Small intestine (tissue), 7 donors: ENCODE data around the gene DCANP1. TPM values are rescaled to one million over a fixed set of nuclear protein-coding genes. Genes with fewer than 3 reads are reported as not detected.
A peak's percentile ranks its signal among the peaks of the same experiment; 100 is the strongest.

Experiments
- DNase-seq, 2 donors: peaks; one replicate each; pipeline versions ENCODE4 v3.0.0 to v3.0.0-alpha.2; 2013
- FAIRE-seq: peaks from 2 replicates; lab custom pipeline; 2012; peaks lifted over from hg19 to GRCh38; lab: Jason Lieb, UNC
- H3K27ac ChIP-seq, 3 donors: one replicate each; pipeline ENCODE4 v1.5.1; 2013; ENCODE audit warnings: low read length in 2 of 3, mild to moderate bottlenecking in 2 of 3, control low read depth in 1 of 3, inconsistent platforms in 1 of 3, low read depth in 1 of 3, moderate library complexity in 1 of 3
- H3K27me3 ChIP-seq, 3 donors: one replicate each; pipeline ENCODE4 v1.6.1; 2013; ENCODE audit warnings: low read length in 3 of 3, inconsistent platforms in 1 of 3; ENCODE audit not compliant: control insufficient read depth in 3 of 3, insufficient read depth in 3 of 3
- H3K36me3 ChIP-seq, 3 donors: one replicate each; pipeline ENCODE4 v1.6.1; 2013; ENCODE audit warnings: low read length in 3 of 3, inconsistent platforms in 1 of 3, low read depth in 1 of 3, mild to moderate bottlenecking in 1 of 3, moderate library complexity in 1 of 3; ENCODE audit not compliant: control insufficient read depth in 3 of 3, insufficient read depth in 2 of 3
- H3K4me1 ChIP-seq, 3 donors: one replicate each; pipeline ENCODE4 v1.6.1; 2013; ENCODE audit warnings: low read length in 2 of 3, inconsistent platforms in 1 of 3, low read depth in 1 of 3, mild to moderate bottlenecking in 1 of 3, moderate library complexity in 1 of 3; ENCODE audit not compliant: control insufficient read depth in 3 of 3, insufficient read depth in 2 of 3
- H3K4me3 ChIP-seq, 3 donors: one replicate each; pipeline ENCODE4 v1.5.1; 2013; ENCODE audit warnings: low read length in 3 of 3, control low read depth in 1 of 3, inconsistent platforms in 1 of 3, low read depth in 1 of 3, mild to moderate bottlenecking in 1 of 3, moderate library complexity in 1 of 3
- H3K9me3 ChIP-seq, 2 donors: one replicate each; pipeline ENCODE4 v1.6.1; 2013; ENCODE audit warnings: low read depth in 1 of 2, low read length in 1 of 2; ENCODE audit not compliant: control insufficient read depth in 2 of 2, insufficient read depth in 1 of 2
- WGBS, 3 donors: extraction: QIAGEN DNeasy Blood & Tissue Kit; methylation state at CpG; one replicate each; pipeline ENCODE4 v1.1.7; 2013; 5-methylcytosine and 5-hydroxymethylcytosine counted together
- polyA plus RNA-seq, 4 donors: library from polyadenylated mRNA; stranded (reverse) in 3 of 4; unstranded in 1 of 4; fragments of 200-250 nt in 3 of 4; fragments of 120-200 nt in 1 of 4; gene quantifications; one replicate each; pipeline versions ENCODE4 v1.2.1 to v1.2.3, GENCODE V29; 2013
- donor health status: healthy with polysubstance abuse.
- donor health status: control.
- donor health status: control.
- donor health status: Bipolar disorder and iron deficiency.
- donor health status: healthy.

Gene DCANP1
- polyA plus RNA-seq, 4 donors = 0.01 to 0.43 TPM; not detected in 2

DNA sequence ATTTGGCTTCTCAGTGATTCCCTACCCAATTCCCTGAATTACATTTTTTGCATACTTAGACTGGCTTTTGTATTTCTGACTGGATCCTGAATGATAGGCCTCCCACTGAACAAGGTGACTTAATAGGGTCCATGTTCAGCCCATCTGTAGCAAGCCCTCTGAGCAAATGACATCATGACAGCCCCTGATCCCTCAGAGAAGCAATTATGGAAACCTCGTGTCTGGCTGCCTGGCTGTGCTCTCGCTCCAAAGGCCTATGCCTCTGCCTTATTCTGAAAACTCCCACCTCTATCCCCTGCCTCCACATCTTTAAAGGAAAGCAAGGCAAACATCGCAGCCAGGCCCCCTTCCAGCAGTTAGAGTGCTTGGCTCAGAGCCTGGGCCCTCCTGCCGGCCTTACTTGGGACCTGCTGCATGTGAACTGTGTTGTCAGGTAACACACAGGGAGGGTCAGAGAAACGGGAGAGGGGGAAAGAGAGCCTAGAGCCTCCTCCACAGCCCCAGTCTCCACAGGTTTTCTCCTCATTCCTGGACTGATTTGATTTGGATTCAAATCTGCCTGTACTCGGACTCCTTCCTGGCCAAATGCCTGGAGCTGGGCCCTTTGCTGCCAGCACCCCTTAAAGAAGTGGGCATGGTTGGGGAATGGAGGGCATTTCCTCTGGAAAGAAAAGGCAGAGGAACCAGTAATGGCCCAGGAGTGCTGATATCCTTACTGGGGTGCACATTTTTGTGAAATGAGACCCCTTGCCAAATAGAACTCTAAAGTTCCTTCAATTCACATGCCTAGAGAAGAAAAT lies 3.8 kb downstream of the DCANP1 start:
- FAIRE-seq (no peak), DNase-seq (no peak)
- H3K27ac ChIP-seq = no peak overlapping the region
- 64 to 71% (median 70%) methylated on average over 6 of the region's 6 CpGs for WGBS, 3 donors
- H3K4me1 ChIP-seq = no peaks in the 10 kb centered on the region
- H3K36me3 ChIP-seq = no peaks in the 10 kb centered on the region
- no peak overlapping the region for H3K4me3 ChIP-seq
- no peaks in the 10 kb centered on the region for H3K27me3 ChIP-seq
- no peaks in the 10 kb centered on the region for H3K9me3 ChIP-seq

- Histone ChIP-seq H3K27ac (no peak overlapping the region), H3K36me3 (no peaks in the 10 kb centered on the region), H3K4me3 (no peak overlapping the region), H3K4me1 (no peaks in the 10 kb centered on the region), H3K9me3 (no peaks in the 10 kb centered on the region), H3K27me3 (no peaks in the 10 kb centered on the region)
- FAIRE-seq (no peak), DNase-seq (no peak)
- 76 to 85% (median 80%) methylated on average over 8 of the region's 8 CpGs for WGBS, 3 donors
Observed at GRCh38 chr5:135442431-135443160, 4.6 kb downstream of the DCANP1 start.

DNA sequence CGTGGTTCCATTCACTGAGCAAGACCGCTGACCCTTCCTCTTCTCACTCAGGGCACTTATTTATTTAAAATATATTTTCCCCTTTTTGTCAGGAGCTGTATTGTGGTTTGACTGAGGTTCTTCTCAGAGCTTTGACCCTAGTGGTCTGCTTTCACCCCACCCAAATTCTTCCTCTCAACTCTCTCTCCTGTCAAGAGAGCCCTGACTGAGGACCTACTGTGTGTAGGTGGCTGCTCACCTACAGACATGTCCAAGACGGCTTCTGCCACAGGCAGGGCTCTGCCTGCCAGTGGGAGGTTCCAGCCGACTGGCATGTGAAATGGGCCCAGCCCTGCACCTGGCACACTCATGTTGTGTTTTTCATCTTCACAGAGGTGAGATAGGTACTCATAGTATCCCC lies 5.2 kb downstream of the DCANP1 start:
- no peak for FAIRE-seq
- WGBS, 3 donors = 77 to 84% (median 81%) methylated on average over 4 of the region's 4 CpGs

DNA sequence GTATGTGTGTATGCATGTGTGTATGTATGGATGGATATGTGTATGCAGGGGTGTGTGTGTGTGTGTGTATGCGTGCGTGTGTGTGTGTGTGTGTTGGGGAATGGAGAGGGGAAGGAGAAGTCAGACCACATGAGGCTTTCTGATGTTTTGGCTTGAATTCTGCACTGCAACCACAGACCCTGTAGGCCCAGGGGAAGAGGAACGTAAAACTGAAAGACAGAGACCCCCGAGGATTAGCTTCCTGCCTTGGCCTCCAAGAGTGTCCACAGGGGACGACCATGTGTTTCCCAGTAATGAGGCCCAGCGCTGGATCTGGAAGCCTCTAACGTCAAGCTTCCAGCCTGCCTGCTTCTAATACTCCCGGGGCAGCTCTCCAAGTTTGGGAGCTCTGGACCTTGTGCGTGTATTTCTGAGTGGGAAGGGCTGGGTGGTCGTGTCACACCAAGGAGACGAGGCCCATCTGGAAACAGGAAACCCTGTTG lies 5.8 kb downstream of the DCANP1 start:
- FAIRE-seq = no peak
- WGBS, 3 donors = 47 to 76% (median 62%) methylated on average over 11 of the region's 11 CpGs

More for the DNA sequence above, 5.2 kb downstream of the DCANP1 start:
- no peak for DNase-seq
- no peaks in the 10 kb centered on the region for H3K9me3 ChIP-seq
- no peaks in the 10 kb centered on the region for H3K36me3 ChIP-seq
- no peak overlapping the region for H3K4me3 ChIP-seq
- no peaks in the 10 kb centered on the region for H3K4me1 ChIP-seq
- H3K27ac ChIP-seq = no peak overlapping the region
- no peaks in the 10 kb centered on the region for H3K27me3 ChIP-seq

DNA sequence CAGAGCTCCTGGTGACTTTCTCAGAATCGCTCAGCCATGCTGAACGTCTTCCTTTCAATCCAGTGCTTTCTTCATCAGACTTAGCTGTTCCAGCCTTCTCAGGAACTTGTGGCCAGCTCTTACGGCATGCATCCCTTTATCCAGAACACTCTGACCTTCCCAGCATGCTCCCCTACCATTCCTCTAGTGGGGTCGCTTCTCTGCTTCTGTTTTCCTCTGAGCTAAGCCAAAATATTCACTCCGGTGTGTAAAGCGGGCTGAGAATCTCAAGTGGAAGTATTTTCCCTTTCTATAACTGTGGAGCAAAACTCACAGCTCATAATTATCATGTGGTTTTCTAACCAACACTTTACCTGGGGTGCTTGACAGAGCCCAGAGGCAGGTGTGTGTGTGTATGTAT lies 6.2 kb downstream of the DCANP1 start:
- H3K4me3 ChIP-seq = no peak overlapping the region
- H3K36me3 ChIP-seq = no peaks in the 10 kb centered on the region
- 67 to 82% (median 71%) methylated on average over 6 of the region's 6 CpGs for WGBS, 3 donors
- FAIRE-seq (no peak), DNase-seq (no peak)
- no peaks in the 10 kb centered on the region for H3K4me1 ChIP-seq
- no peaks in the 10 kb centered on the region for H3K9me3 ChIP-seq
- no peaks in the 10 kb centered on the region for H3K27me3 ChIP-seq
- no peak overlapping the region for H3K27ac ChIP-seq

More for the DNA sequence above, 5.8 kb downstream of the DCANP1 start:
- Histone ChIP-seq H3K27me3 (no peaks in the 10 kb centered on the region), H3K4me1 (no peaks in the 10 kb centered on the region), H3K27ac (no peak overlapping the region), H3K4me3 (no peak overlapping the region), H3K36me3 (no peaks in the 10 kb centered on the region), H3K9me3 (no peaks in the 10 kb centered on the region)
- DNase-seq = peak in 1 of 2 donors; percentile 29

- Histone ChIP-seq H3K36me3 (no peaks in the 10 kb centered on the region), H3K9me3 (no peaks in the 10 kb centered on the region), H3K4me3 (no peak overlapping the region), H3K27ac (no peak overlapping the region), H3K27me3 (no peaks in the 10 kb centered on the region), H3K4me1 (peaks cover 0 to 5% (median 0%) of the 10 kb centered on the region in 3 donors)
- 75 to 82% (median 79%) methylated on average over 11 of the region's 11 CpGs for WGBS, 3 donors
- no peak for DNase-seq
- FAIRE-seq = no peak
Observed at GRCh38 chr5:135439231-135440205, 7.6 kb downstream of the DCANP1 start.

DNA sequence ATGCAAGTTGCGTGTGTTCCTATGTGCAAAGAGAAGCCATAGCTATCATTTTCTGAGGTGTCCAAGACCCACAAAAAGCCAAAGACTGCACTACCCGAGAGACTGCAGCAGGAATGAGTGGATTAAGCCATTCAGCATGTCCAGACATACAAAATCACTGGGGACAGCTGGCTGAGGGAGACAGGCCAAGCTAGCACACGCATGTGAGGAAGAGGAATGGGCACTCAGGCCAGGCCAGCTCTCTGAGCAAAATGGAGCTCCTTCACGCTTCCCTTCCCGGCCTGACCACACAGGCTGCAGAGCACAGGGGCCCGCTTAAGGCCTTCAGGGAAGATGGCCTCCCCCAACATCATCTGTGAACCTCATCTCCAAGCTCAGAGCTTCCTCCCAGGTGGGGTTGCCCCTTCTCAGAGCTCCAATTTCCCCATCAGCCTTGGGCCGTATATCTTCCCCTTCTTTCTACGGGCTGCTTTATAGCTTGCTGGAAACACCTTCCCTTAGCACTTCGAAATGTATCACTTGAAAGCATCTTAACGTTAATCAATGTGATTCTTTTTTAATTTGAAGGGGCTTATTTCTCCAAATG lies 8.4 kb downstream of the DCANP1 start:
- FAIRE-seq (no peak), DNase-seq (no peak)
- H3K4me1 ChIP-seq = peaks cover 0 to 5% (median 0%) of the 10 kb centered on the region in 3 donors
- no peak overlapping the region for H3K4me3 ChIP-seq
- no peaks in the 10 kb centered on the region for H3K36me3 ChIP-seq
- no peaks in the 10 kb centered on the region for H3K9me3 ChIP-seq
- no peaks in the 10 kb centered on the region for H3K27me3 ChIP-seq
- 77 to 89% (median 79%) methylated on average over 10 of the region's 10 CpGs for WGBS, 3 donors
- H3K27ac ChIP-seq = no peak overlapping the region
